ENCODE results near the gene DLD. TPM values are rescaled to one million over a fixed set of nuclear protein-coding genes. Genes with fewer than 3 reads are reported as not detected.

The DLD gene
- total RNA-seq, 1 experiment from 2014 or later: 88.8 TPM

GRCh38 chr7:107911981-107912380 is 21.0 kb downstream of the DLD start:
- CTCF ChIA-PET: no interaction called here
- BruUV-seq (replicated peaks): no TSS peak
- no peak overlapping the region for H3K27ac ChIP-seq (ENCODE audit: low read length)
- H3K27me3 ChIP-seq (ENCODE audit: control insufficient read depth, insufficient read depth, low read length): no peaks in the 10 kb centered on the region
- POLR2A ChIA-PET: no interaction called here
- TF ChIP-seq CTCF (IDR thresholded peaks at IDR 0.05): no peak
- TF ChIP-seq REST (IDR thresholded peaks at IDR 0.05; ENCODE audit: insufficient read depth in 1 of 2, low read depth in 2 of 2, low read length in 1 of 2): no peak
- TF ChIP-seq SIN3A (IDR thresholded peaks at IDR 0.05; ENCODE audit: borderline replicate concordance, insufficient read depth, low read depth, low read length): no peak
- no peak for TF ChIP-seq TCF7L2 (IDR thresholded peaks at IDR 0.05; ENCODE audit: low read depth, low read length)
- TF ChIP-seq POLR2AphosphoS5 (IDR thresholded peaks at IDR 0.05; ENCODE audit: low read depth, low read length): no peak
- in situ Hi-C loops (cut with HindIII; ENCODE audit: low pct_unique_long_range_greater_than_20kb, low sequenced_read_pairs): no loop called here
- no peaks in the 10 kb centered on the region for H3K9me3 ChIP-seq (ENCODE audit: control insufficient read depth, insufficient read depth, low read depth, low read length)
- DNase-seq (ENCODE audit: low read depth, low spot score) (no peak), ATAC-seq (no peak)
- H3K4me3 ChIP-seq (ENCODE audit: low read depth in 2 of 2, low read length in 2 of 2): no peak overlapping the region
- intact Hi-C loops (cut with micrococcal nuclease; ENCODE audit: unreplicated experiment): no loop called here
- no peaks in the 10 kb centered on the region for H3K4me1 ChIP-seq (ENCODE audit: control insufficient read depth, insufficient read depth, low read length)
- H3K36me3 ChIP-seq (ENCODE audit: control insufficient read depth, insufficient read depth, low read length): peaks cover 41% of the 10 kb centered on the region

GRCh38 chr7:107913851-107914250 is 22.9 kb downstream of the DLD start:
- no peak overlapping the region for H3K27ac ChIP-seq (ENCODE audit: low read length)
- no peak overlapping the region for H3K4me3 ChIP-seq (ENCODE audit: low read depth in 2 of 2, low read length in 2 of 2)
- ATAC-seq (no peak), DNase-seq (ENCODE audit: low read depth, low spot score) (no peak)
- TF ChIP-seq POLR2AphosphoS5 (IDR thresholded peaks at IDR 0.05; ENCODE audit: low read depth, low read length) (no peak), SIN3A (IDR thresholded peaks at IDR 0.05; ENCODE audit: borderline replicate concordance, insufficient read depth, low read depth, low read length) (no peak), REST (IDR thresholded peaks at IDR 0.05; ENCODE audit: insufficient read depth in 1 of 2, low read depth in 2 of 2, low read length in 1 of 2) (no peak), CTCF (IDR thresholded peaks at IDR 0.05) (no peak), TCF7L2 (IDR thresholded peaks at IDR 0.05; ENCODE audit: low read depth, low read length) (no peak)
- BruUV-seq (replicated peaks): no TSS peak
- intact Hi-C loops (cut with micrococcal nuclease; ENCODE audit: unreplicated experiment) (no loop called here), in situ Hi-C loops (cut with HindIII; ENCODE audit: low pct_unique_long_range_greater_than_20kb, low sequenced_read_pairs) (no loop called here)
- H3K36me3 ChIP-seq (ENCODE audit: control insufficient read depth, insufficient read depth, low read length): peaks cover 55% of the 10 kb centered on the region
- ChIA-PET CTCF (no interaction called here), POLR2A (no interaction called here)
- H3K9me3 ChIP-seq (ENCODE audit: control insufficient read depth, insufficient read depth, low read depth, low read length): no peaks in the 10 kb centered on the region
- H3K27me3 ChIP-seq (ENCODE audit: control insufficient read depth, insufficient read depth, low read length): no peaks in the 10 kb centered on the region
- no peaks in the 10 kb centered on the region for H3K4me1 ChIP-seq (ENCODE audit: control insufficient read depth, insufficient read depth, low read length)
